Measurements from ENCODE around the gene ARSH. TPM values are rescaled to one million over a fixed set of nuclear protein-coding genes. Genes with fewer than 3 reads are reported as not detected.

Gene ARSH
- total RNA-seq, 1 donor from 2014 or later = not detected

DNA sequence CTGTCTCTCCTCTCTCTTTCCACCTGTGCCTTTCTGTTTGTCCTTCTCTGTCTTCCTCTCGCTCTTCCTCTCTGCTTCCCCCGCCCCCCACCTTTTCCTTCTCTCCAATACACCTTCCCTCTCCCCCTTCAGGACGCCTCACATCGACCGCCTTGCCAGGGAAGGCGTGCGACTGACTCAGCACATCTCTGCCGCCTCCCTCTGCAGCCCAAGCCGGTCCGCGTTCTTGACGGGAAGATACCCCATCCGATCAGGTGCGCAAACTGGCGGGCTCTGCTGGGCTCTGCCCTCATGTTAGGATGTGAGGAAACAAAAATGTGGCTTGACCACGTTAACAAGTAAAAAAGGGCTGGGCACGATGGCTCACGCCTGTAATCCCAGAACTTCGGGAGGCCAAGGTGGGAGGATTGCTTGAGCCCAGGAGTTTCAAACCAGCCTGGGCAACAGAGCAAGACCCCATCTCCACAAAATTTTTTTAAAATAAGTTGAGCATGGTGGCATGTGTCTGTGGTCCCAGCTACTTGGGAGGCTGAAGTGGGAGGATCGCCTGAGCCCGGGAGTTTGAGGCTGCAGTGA lies 70.2 kb downstream of the ARSH start:
- DNase-seq (ENCODE audit: low read depth) = no peak
- no peak for FAIRE-seq
- H3K4me3 ChIP-seq (ENCODE audit: low read depth, low read length) = no peak overlapping the region
- H3K36me3 ChIP-seq (ENCODE audit: control insufficient read depth, insufficient read depth, low read length) = no peaks in the 10 kb centered on the region
- H3K27me3 ChIP-seq (ENCODE audit: control insufficient read depth, insufficient read depth, low read length) = no peaks in the 10 kb centered on the region
- TF ChIP-seq, protein P1, sequence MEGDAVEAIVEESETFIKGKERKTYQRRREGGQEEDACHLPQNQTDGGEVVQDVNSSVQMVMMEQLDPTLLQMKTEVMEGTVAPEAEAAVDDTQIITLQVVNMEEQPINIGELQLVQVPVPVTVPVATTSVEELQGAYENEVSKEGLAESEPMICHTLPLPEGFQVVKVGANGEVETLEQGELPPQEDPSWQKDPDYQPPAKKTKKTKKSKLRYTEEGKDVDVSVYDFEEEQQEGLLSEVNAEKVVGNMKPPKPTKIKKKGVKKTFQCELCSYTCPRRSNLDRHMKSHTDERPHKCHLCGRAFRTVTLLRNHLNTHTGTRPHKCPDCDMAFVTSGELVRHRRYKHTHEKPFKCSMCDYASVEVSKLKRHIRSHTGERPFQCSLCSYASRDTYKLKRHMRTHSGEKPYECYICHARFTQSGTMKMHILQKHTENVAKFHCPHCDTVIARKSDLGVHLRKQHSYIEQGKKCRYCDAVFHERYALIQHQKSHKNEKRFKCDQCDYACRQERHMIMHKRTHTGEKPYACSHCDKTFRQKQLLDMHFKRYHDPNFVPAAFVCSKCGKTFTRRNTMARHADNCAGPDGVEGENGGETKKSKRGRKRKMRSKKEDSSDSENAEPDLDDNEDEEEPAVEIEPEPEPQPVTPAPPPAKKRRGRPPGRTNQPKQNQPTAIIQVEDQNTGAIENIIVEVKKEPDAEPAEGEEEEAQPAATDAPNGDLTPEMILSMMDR (IDR thresholded peaks at IDR 0.05; ENCODE audit: insufficient read depth, low read length, severe bottlenecking) = no peak

Other genes with a start within 250 kb of the ARSH start
- gene GYG2, start 177.6 kb upstream of the ARSH start, total RNA-seq = under 0.01 and 0.26 TPM in 2 replicates
- 11.8 and 29.6 TPM in 2 replicates for gene ARSD, start 77.2 kb upstream of the ARSH start, total RNA-seq
- not detected in 2 replicates for gene ARSF, start 34.9 kb downstream of the ARSH start, total RNA-seq

Measured in bronchial epithelial cell (primary cell).